Caco-2 (cell line): ENCODE data around the gene ARHGEF4. TPM values are rescaled to one million over a fixed set of nuclear protein-coding genes. Genes with fewer than 3 reads are reported as not detected.
"Not testable (repeated sequence)": the region's sequence is repeated elsewhere in the genome, so short reads cannot be mapped to it uniquely, and the experiment has no call there.

Experiments used
- BruUV-seq: library from RNA; stranded (reverse); fragments of 400-500 nt; replicated peaks from 2 replicates; lab custom pipeline; 2021; lab: Mats Ljungman, UMichigan
- CTCF ChIA-PET: fragments of 300-600 bp; sonication (Branson Sonifier 250); formaldehyde crosslinking; loops from one replicate; lab custom pipeline; 2022; ENCODE audit warnings: antibody characterized with exemption; lab: Charles Lee
- POLR2A ChIA-PET: fragments of 300-600 bp; sonication (Branson Sonifier 250); formaldehyde crosslinking; loops from one replicate; lab custom pipeline; 2022; ENCODE audit warnings: antibody characterized with exemption; lab: Charles Lee
- DNase-seq, 2 experiments: peaks; one replicate each; pipeline versions ENCODE4 v3.0.0 to v3.0.0-alpha.2; 2020 to 2022
- H3K27me3 ChIP-seq: replicated peaks from 2 replicates; pipeline ENCODE4 v1.6.0; 2011; ENCODE audit warnings: low read length; ENCODE audit not compliant: control insufficient read depth, insufficient read depth
- H3K36me3 ChIP-seq: 2 replicates; pipeline ENCODE4 v1.5.1; 2011; ENCODE audit warnings: low read length; ENCODE audit not compliant: control insufficient read depth, insufficient read depth
- H3K4me1 ChIP-seq: fragments of 250-450 bp; sonication (Bioruptor Pico); 2 replicates; pipeline ENCODE4 v1.5.1; 2020; ENCODE audit warnings: mild to moderate bottlenecking
- H3K4me3 ChIP-seq: 2 replicates; pipeline ENCODE4 v1.5.1; 2011; ENCODE audit warnings: low read depth, mild to moderate bottlenecking, control low read depth, low read length
- H3K9me3 ChIP-seq: fragments of 250-450 bp; sonication (Bioruptor Pico); 2 replicates; pipeline ENCODE4 v1.5.1; 2020; ENCODE audit warnings: mild to moderate bottlenecking, moderate library complexity
- H3K27ac Mint-ChIP-seq: one replicate; pipeline ENCODE4 v1.8.0; 2022; ENCODE audit warnings: mixed read lengths; ENCODE audit not compliant: unreplicated experiment
- H3K27me3 Mint-ChIP-seq: one replicate; pipeline ENCODE4 v1.8.0; 2022; ENCODE audit warnings: mixed read lengths; ENCODE audit not compliant: insufficient read depth, unreplicated experiment
- H3K36me3 Mint-ChIP-seq: one replicate; pipeline ENCODE4 v1.8.0; 2022; ENCODE audit warnings: mild to moderate bottlenecking, mixed read lengths; ENCODE audit not compliant: insufficient read depth, unreplicated experiment
- H3K4me1 Mint-ChIP-seq: one replicate; pipeline ENCODE4 v1.8.0; 2022; ENCODE audit warnings: low read depth, mixed read lengths; ENCODE audit not compliant: unreplicated experiment
- H3K4me3 Mint-ChIP-seq: one replicate; pipeline ENCODE4 v1.8.0; 2022; ENCODE audit warnings: mild to moderate bottlenecking, moderate library complexity, mixed read lengths; ENCODE audit not compliant: unreplicated experiment
- H3K9me3 Mint-ChIP-seq: one replicate; pipeline ENCODE4 v1.8.0; 2022; ENCODE audit warnings: mixed read lengths; ENCODE audit not compliant: unreplicated experiment
- intact Hi-C: fragments of 100-400 bp; cut with micrococcal nuclease; formaldehyde crosslinking; loops from one replicate; pipeline ENCODE4 v1.10.0; 2022; ENCODE audit not compliant: unreplicated experiment
- total RNA-seq: library from RNA; stranded (reverse); gene quantifications from 2 replicates; pipeline ENCODE4 v1.2.3, GENCODE V29; 2022
- TF ChIP-seq, protein P1 (sequence below), 2 experiments: fragments of 200-600 bp in 1 of 2; IDR thresholded peaks; 1 replicate in 1 of 2; 2 replicates in 1 of 2; pipeline versions ENCODE4 v1.5.1 to v1.8.0; 2011 to 2022; ENCODE audit warnings: antibody characterized with exemption in 1 of 2, control low read depth in 1 of 2, inconsistent platforms in 1 of 2, low read depth in 1 of 2, low read length in 1 of 2, mild to moderate bottlenecking in 1 of 2, moderate library complexity in 1 of 2; ENCODE audit not compliant: insufficient read depth in 1 of 2, severe bottlenecking in 1 of 2, unreplicated experiment in 1 of 2

The ARHGEF4 gene
- total RNA-seq, 1 experiment from 2014 or later, result 1.8 TPM

GRCh38 chr2:130898553-130898952 is 61.8 kb downstream of the ARHGEF4 start:
- DNase-seq, result no peak
- Histone ChIP-seq H3K4me3 (no peak overlapping the region), H3K27me3 (no peaks in the 10 kb centered on the region; the same call in 1 of the 2 replicates), H3K36me3 (no peaks in the 10 kb centered on the region), H3K9me3 (no peaks in the 10 kb centered on the region), H3K4me1 (no peaks in the 10 kb centered on the region)
- intact Hi-C loops, result loop anchor here (5.0 kb wide), 1 partner anchor 49 kb away; no protein-coding TSS in a partner anchor
- Mint-ChIP-seq H3K4me3 (no peak overlapping the region), H3K4me1 (no peaks in the 10 kb centered on the region), H3K27ac (no peak overlapping the region), H3K27me3 (peaks cover 10% of the 10 kb centered on the region), H3K36me3 (no peaks in the 10 kb centered on the region), H3K9me3 (no peaks in the 10 kb centered on the region)
- BruUV-seq, result no TSS peak
- ChIA-PET POLR2A (no interaction called here), CTCF (no interaction called here)
- TF ChIP-seq, protein P1, sequence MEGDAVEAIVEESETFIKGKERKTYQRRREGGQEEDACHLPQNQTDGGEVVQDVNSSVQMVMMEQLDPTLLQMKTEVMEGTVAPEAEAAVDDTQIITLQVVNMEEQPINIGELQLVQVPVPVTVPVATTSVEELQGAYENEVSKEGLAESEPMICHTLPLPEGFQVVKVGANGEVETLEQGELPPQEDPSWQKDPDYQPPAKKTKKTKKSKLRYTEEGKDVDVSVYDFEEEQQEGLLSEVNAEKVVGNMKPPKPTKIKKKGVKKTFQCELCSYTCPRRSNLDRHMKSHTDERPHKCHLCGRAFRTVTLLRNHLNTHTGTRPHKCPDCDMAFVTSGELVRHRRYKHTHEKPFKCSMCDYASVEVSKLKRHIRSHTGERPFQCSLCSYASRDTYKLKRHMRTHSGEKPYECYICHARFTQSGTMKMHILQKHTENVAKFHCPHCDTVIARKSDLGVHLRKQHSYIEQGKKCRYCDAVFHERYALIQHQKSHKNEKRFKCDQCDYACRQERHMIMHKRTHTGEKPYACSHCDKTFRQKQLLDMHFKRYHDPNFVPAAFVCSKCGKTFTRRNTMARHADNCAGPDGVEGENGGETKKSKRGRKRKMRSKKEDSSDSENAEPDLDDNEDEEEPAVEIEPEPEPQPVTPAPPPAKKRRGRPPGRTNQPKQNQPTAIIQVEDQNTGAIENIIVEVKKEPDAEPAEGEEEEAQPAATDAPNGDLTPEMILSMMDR (IDR thresholded peaks at IDR 0.05; ENCODE audit: insufficient read depth in 1 of 2, low read depth in 1 of 2, low read length in 1 of 2, severe bottlenecking in 1 of 2, unreplicated experiment in 1 of 2), result no peak

GRCh38 chr2:130899306-130899705 is 62.6 kb downstream of the ARHGEF4 start:
- Histone ChIP-seq H3K9me3 (no peaks in the 10 kb centered on the region), H3K27me3 (no peaks in the 10 kb centered on the region; the same call in 1 of the 2 replicates), H3K4me3 (no peak overlapping the region), H3K4me1 (no peaks in the 10 kb centered on the region), H3K36me3 (no peaks in the 10 kb centered on the region)
- ChIA-PET CTCF (no interaction called here), POLR2A (no interaction called here)
- TF ChIP-seq, protein P1 (IDR thresholded peaks at IDR 0.05; ENCODE audit: insufficient read depth in 1 of 2, low read depth in 1 of 2, low read length in 1 of 2, severe bottlenecking in 1 of 2, unreplicated experiment in 1 of 2), result no peak
- BruUV-seq, result no TSS peak
- H3K4me1 Mint-ChIP-seq, result no peaks in the 10 kb centered on the region
- no peak overlapping the region for H3K27ac Mint-ChIP-seq
- no peak for DNase-seq
- no peak overlapping the region for H3K4me3 Mint-ChIP-seq
- no peaks in the 10 kb centered on the region for H3K36me3 Mint-ChIP-seq
- H3K27me3 Mint-ChIP-seq, result peaks cover 10% of the 10 kb centered on the region
- intact Hi-C loops, result loop anchor here (5.0 kb wide), 1 partner anchor 48 kb away; no protein-coding TSS in a partner anchor
- no peaks in the 10 kb centered on the region for H3K9me3 Mint-ChIP-seq

DNA sequence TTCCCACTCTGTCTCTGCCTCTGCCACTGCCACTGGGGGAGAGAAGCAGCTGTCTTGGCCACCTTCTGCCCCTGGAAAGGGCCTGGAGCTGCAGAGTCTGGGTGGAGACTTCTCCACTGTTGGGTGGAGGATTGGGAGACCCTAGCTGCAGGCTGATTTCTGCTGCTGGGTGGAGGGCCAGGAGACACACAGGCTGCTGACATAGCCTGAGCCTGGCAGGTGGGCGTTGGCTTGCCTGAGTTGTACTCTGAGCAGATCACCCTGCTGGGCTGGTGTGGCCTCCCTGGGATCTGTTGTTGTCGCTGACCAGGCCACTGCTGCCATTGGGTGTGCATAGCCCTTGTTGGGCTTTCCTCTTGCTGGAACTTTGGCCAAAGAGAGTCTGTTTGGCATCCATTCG is 64.3 kb downstream of the ARHGEF4 start:
- CTCF ChIA-PET, result no interaction called here
- no peak for DNase-seq
- peaks cover 8% of the 10 kb centered on the region for H3K27me3 Mint-ChIP-seq
- no peaks in the 10 kb centered on the region for H3K36me3 Mint-ChIP-seq
- TF ChIP-seq, protein P1 (IDR thresholded peaks at IDR 0.05; ENCODE audit: insufficient read depth in 1 of 2, low read depth in 1 of 2, low read length in 1 of 2, severe bottlenecking in 1 of 2, unreplicated experiment in 1 of 2), result no peak
- intact Hi-C loops, result no loop called here
- no peaks in the 10 kb centered on the region; the same call in 1 of the 2 replicates for H3K27me3 ChIP-seq
- no peak overlapping the region for H3K27ac Mint-ChIP-seq
- no peaks in the 10 kb centered on the region for H3K36me3 ChIP-seq
- no peaks in the 10 kb centered on the region for H3K9me3 Mint-ChIP-seq
- no peak overlapping the region for H3K4me3 ChIP-seq
- H3K4me1 Mint-ChIP-seq, result no peaks in the 10 kb centered on the region
- no TSS peak for BruUV-seq
- H3K9me3 ChIP-seq, result peaks cover 5% of the 10 kb centered on the region
- POLR2A ChIA-PET, result no interaction called here
- no peaks in the 10 kb centered on the region for H3K4me1 ChIP-seq
- H3K4me3 Mint-ChIP-seq, result no peak overlapping the region

DNA sequence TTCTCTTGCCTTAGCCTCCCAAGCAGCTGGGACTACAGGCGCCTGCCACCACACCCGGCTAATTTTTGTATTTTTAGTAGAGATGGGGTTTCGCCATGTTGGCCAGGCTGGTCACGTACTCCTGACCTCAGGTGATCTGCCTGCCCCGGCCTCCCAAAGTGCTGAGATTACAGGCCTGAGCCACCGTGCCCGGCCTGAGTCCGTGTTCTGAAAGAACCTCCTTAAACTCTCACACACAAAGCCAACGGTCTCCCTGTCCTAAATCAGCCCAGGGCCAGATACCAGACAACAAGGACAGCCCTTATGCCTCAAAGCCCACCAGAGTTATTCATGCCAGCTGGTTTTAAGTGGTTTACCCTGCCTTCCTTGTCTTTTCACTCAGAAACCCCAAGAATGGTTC is 64.9 kb downstream of the ARHGEF4 start:
- POLR2A ChIA-PET, BruUV-seq: not testable (repeated sequence)

More for the DNA sequence above, 64.9 kb downstream of the ARHGEF4 start:
- peaks cover 10% of the 10 kb centered on the region for H3K9me3 ChIP-seq
- H3K27ac Mint-ChIP-seq, H3K4me3 ChIP-seq, H3K4me1 Mint-ChIP-seq, intact Hi-C loops, H3K9me3 Mint-ChIP-seq, H3K36me3 ChIP-seq, DNase-seq, H3K27me3 Mint-ChIP-seq, H3K27me3 ChIP-seq, CTCF ChIA-PET, H3K4me1 ChIP-seq, H3K36me3 Mint-ChIP-seq, H3K4me3 Mint-ChIP-seq: not testable (repeated sequence)
